CD14-positive monocyte (primary cell): ENCODE measurements around the gene HOXB1. TPM values are rescaled to one million over a fixed set of nuclear protein-coding genes. Genes with fewer than 3 reads are reported as not detected.

ENCODE experiments used
- DNase-seq, 3 donors: peaks; one replicate each; pipeline ENCODE4 v3.0.0-alpha.2; 2011 to 2022
- H2AFZ ChIP-seq: 2 replicates; pipeline ENCODE4 v1.6.0; 2012; ENCODE audit warnings: mild to moderate bottlenecking, low read depth, low read length, inconsistent platforms; ENCODE audit not compliant: insufficient read depth, poor library complexity, severe bottlenecking
- H3K27ac ChIP-seq, 2 donors: 1 replicate in 1 of 2; 2 replicates in 1 of 2; pipeline ENCODE4 v1.5.1; 2012 to 2013; ENCODE audit warnings: low read length in 2 of 2, control low read depth in 1 of 2, inconsistent platforms in 1 of 2, low read depth in 1 of 2, mild to moderate bottlenecking in 1 of 2
- H3K27me3 ChIP-seq, 2 donors: one replicate each; pipeline versions ENCODE4 v1.6.0 to v1.6.1; 2011 to 2013; ENCODE audit warnings: low read length in 2 of 2; ENCODE audit not compliant: control insufficient read depth in 2 of 2, insufficient read depth in 2 of 2
- H3K36me3 ChIP-seq, 2 donors: replicated peaks in 1 of 2; 1 replicate in 1 of 2; 2 replicates in 1 of 2; pipeline versions ENCODE4 v1.5.1 to v1.6.1; 2012 to 2013; ENCODE audit warnings: low read length in 2 of 2, control low read depth in 1 of 2, inconsistent platforms in 1 of 2, mild to moderate bottlenecking in 1 of 2; ENCODE audit not compliant: insufficient read depth in 2 of 2, control insufficient read depth in 1 of 2
- H3K4me1 ChIP-seq, 2 donors: 1 replicate in 1 of 2; 2 replicates in 1 of 2; pipeline versions ENCODE4 v1.5.1 to v1.6.1; 2012 to 2013; ENCODE audit warnings: low read length in 2 of 2, control low read depth in 1 of 2, inconsistent platforms in 1 of 2, mild to moderate bottlenecking in 1 of 2, moderate library complexity in 1 of 2; ENCODE audit not compliant: insufficient read depth in 2 of 2, control insufficient read depth in 1 of 2
- H3K4me2 ChIP-seq: replicated peaks from 2 replicates; pipeline ENCODE3; 2012; ENCODE audit warnings: low read length, moderate library complexity, mild to moderate bottlenecking; ENCODE audit not compliant: poor library complexity, severe bottlenecking; ENCODE audit errors: extremely low read depth
- H3K4me3 ChIP-seq, 3 experiments: fragments of 200-600 bp in 1 of 3; sonication (generic) in 1 of 3; replicated peaks in 1 of 3; 1 replicate in 2 of 3; 2 replicates in 1 of 3; pipeline ENCODE4 v1.5.1; 2011 to 2013; ENCODE audit warnings: low read length in 3 of 3, mild to moderate bottlenecking in 3 of 3, control low read depth in 2 of 3, low read depth in 2 of 3, inconsistent platforms in 1 of 3, moderate library complexity in 1 of 3
- H3K79me2 ChIP-seq: 2 replicates; pipeline ENCODE4 v1.6.0; 2012; ENCODE audit warnings: mild to moderate bottlenecking, control low read depth, inconsistent platforms, low read length, moderate library complexity; ENCODE audit not compliant: insufficient read depth
- H3K9ac ChIP-seq: 2 replicates; pipeline ENCODE4 v1.6.0; 2017; ENCODE audit warnings: low read length, mild to moderate bottlenecking; ENCODE audit not compliant: insufficient read depth, poor library complexity, severe bottlenecking
- H3K9me3 ChIP-seq, 2 donors: replicated peaks in 1 of 2; 1 replicate in 1 of 2; 2 replicates in 1 of 2; pipeline versions ENCODE4 v1.5.1 to v1.6.1; 2012 to 2013; ENCODE audit warnings: low read length in 2 of 2, control low read depth in 1 of 2; ENCODE audit not compliant: control insufficient read depth in 1 of 2, insufficient read depth in 1 of 2
- H4K20me1 ChIP-seq: 2 replicates; pipeline ENCODE4 v1.6.0; 2012; ENCODE audit warnings: mild to moderate bottlenecking, low read length, control low read depth, moderate library complexity; ENCODE audit not compliant: insufficient read depth
- H3K27ac Mint-ChIP-seq, 7 donors: one replicate each; pipeline ENCODE4 v1.8.0; 2020; ENCODE audit warnings: mild to moderate bottlenecking in 7 of 7, mixed read lengths in 7 of 7, moderate library complexity in 6 of 7, inconsistent platforms in 2 of 7
- H3K27me3 Mint-ChIP-seq, 3 donors: one replicate each; pipeline ENCODE4 v1.8.0; 2021 to 2022; ENCODE audit warnings: low read depth in 3 of 3, mild to moderate bottlenecking in 3 of 3, mixed read lengths in 3 of 3, moderate library complexity in 3 of 3, inconsistent platforms in 1 of 3
- H3K36me3 Mint-ChIP-seq, 2 donors: one replicate each; pipeline ENCODE4 v1.8.0; 2020; ENCODE audit warnings: mixed read lengths in 2 of 2, inconsistent platforms in 1 of 2, mild to moderate bottlenecking in 1 of 2
- H3K4me1 Mint-ChIP-seq: one replicate; pipeline ENCODE4 v1.8.0; 2020; ENCODE audit warnings: mild to moderate bottlenecking, mixed read lengths
- H3K4me3 Mint-ChIP-seq, 2 donors: one replicate each; pipeline ENCODE4 v1.8.0; 2020; ENCODE audit warnings: mild to moderate bottlenecking in 2 of 2, mixed read lengths in 2 of 2, moderate library complexity in 1 of 2
- H3K9me3 Mint-ChIP-seq, 7 donors: one replicate each; pipeline ENCODE4 v1.8.0; 2020 to 2022; ENCODE audit warnings: mixed read lengths in 7 of 7, mild to moderate bottlenecking in 6 of 7, moderate library complexity in 6 of 7, inconsistent platforms in 2 of 7
- CTCF ChIP-seq: fragments of 200-600 bp; IDR thresholded peaks from one replicate; pipeline ENCODE4 v1.8.0; 2022; ENCODE audit warnings: antibody characterized with exemption, mild to moderate bottlenecking
- WGBS: methylation state at CpG from one replicate; pipeline ENCODE4 v1.1.5; 2013; ENCODE audit warnings: missing lambda C conversion rate; ENCODE audit not compliant: insufficient coverage; 5-methylcytosine and 5-hydroxymethylcytosine counted together
- intact Hi-C, 2 donors: fragments of 100-400 bp; cut with micrococcal nuclease; formaldehyde crosslinking; loops; one replicate each; pipeline versions ENCODE4 v1.15.0 to v1.15.1; 2023
- polyA plus RNA-seq, 3 donors: library from polyadenylated mRNA; depleted of rRNA in 1 of 3; unstranded in 2 of 3; stranded (reverse) in 1 of 3; fragments of 300-500 nt in 2 of 3; fragments of >200 nt in 1 of 3; fragmentation: Illumina TruSeq in 2 of 3; gene quantifications; 1 replicate in 2 of 3; 2 replicates in 1 of 3; pipeline ENCODE4 v1.2.3, GENCODE V29; 2012 to 2021

HOXB1 gene
- polyA plus RNA-seq, 3 donors: not detected

DNA sequence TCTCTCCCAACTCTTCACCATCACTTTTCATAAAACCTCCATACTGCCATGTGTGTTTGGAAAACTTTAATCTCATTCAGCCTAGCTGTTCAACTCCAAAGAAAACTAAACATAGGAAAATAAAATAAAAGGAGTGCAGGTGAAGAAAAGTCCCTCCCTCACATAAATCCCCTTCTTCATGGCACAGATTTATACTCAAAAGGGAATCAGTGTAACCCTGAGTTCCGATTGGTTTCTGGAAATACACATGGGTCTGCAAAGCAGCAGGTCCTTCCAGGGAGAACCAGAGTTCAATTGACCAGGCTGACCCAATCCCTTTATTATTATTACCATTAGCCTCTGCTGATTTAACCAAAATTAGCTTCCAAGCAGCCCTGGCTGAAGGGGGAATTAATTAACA, 23.0 kb upstream of the HOXB1 start:
- no CpG with 5 or more reads among the region's 1 CpG for WGBS
- Histone ChIP-seq H3K4me1 (peaks cover 3 to 9% of the 10 kb centered on the region in 2 donors), H2AFZ (no peak overlapping the region), H3K9ac (no peak overlapping the region), H3K9me3 (no peaks in the 10 kb centered on the region), H3K36me3 (no peaks in the 10 kb centered on the region), H4K20me1 (no peaks in the 10 kb centered on the region), H3K4me2 (no peak overlapping the region), H3K79me2 (no peaks in the 10 kb centered on the region), H3K4me3 (no peak overlapping the region), H3K27me3 (peaks cover 21 to 49% of the 10 kb centered on the region in 2 donors), H3K27ac (no peak overlapping the region)
- Mint-ChIP-seq H3K36me3 (peaks cover 2 to 12% of the 10 kb centered on the region in 2 donors), H3K27me3 (peaks cover 49 to 60% (median 51%) of the 10 kb centered on the region in 3 donors), H3K4me3 (no peak overlapping the region), H3K9me3 (peaks cover 0 to 11% (median 0%) of the 10 kb centered on the region in 7 donors), H3K4me1 (peaks cover 12% of the 10 kb centered on the region), H3K27ac (no peak overlapping the region)
- no peak for TF ChIP-seq CTCF
- DNase-seq: no peak
- intact Hi-C loops: no loop called here

GRCh38 chr17:48553190-48553547, 22.4 kb upstream of the HOXB1 start:
- Histone ChIP-seq H3K9me3 (no peaks in the 10 kb centered on the region), H3K4me1 (peaks cover 7 to 15% of the 10 kb centered on the region in 2 donors), H3K79me2 (no peaks in the 10 kb centered on the region), H3K27me3 (peaks cover 21 to 48% of the 10 kb centered on the region in 2 donors), H3K9ac (no peak overlapping the region), H3K36me3 (no peaks in the 10 kb centered on the region), H3K4me2 (no peak overlapping the region), H4K20me1 (no peaks in the 10 kb centered on the region), H2AFZ (no peak overlapping the region), H3K4me3 (no peak overlapping the region), H3K27ac (no peak overlapping the region)
- DNase-seq: no peak
- WGBS: 92% methylated on average over 4 of the region's 5 CpGs
- H3K9me3 Mint-ChIP-seq: peaks cover 0 to 11% (median 0%) of the 10 kb centered on the region in 7 donors
- peaks cover 17% of the 10 kb centered on the region for H3K4me1 Mint-ChIP-seq
- H3K27ac Mint-ChIP-seq: no peak overlapping the region
- H3K36me3 Mint-ChIP-seq: peaks cover 2 to 12% of the 10 kb centered on the region in 2 donors
- peak overlapping the region in 1 of 2 donors; percentile 14 for H3K4me3 Mint-ChIP-seq
- peaks cover 51 to 55% (median 53%) of the 10 kb centered on the region in 3 donors for H3K27me3 Mint-ChIP-seq
- intact Hi-C loops: no loop called here
- no peak for TF ChIP-seq CTCF
